Retinal pigment epithelial cell (primary cell): ENCODE measurements around the gene AVEN.

ENCODE experiments used
- DNase-seq: peaks from one replicate; pipeline ENCODE4 v3.0.0-alpha.2; 2010; ENCODE audit warnings: low read depth
- H3K4me3 ChIP-seq: 2 replicates; pipeline ENCODE4 v1.5.1; 2011; ENCODE audit warnings: mild to moderate bottlenecking, low read length, control low read depth, moderate library complexity
- TF ChIP-seq, protein P1 (sequence below): conservative IDR thresholded peaks from 2 replicates; pipeline ENCODE4 v1.5.1; 2011; ENCODE audit warnings: low read depth, low read length, control low read depth, inconsistent platforms

The AVEN gene

GRCh38 chr15:34065941-34066340 lies 26.9 kb upstream of the AVEN start:
- TF ChIP-seq, protein P1, sequence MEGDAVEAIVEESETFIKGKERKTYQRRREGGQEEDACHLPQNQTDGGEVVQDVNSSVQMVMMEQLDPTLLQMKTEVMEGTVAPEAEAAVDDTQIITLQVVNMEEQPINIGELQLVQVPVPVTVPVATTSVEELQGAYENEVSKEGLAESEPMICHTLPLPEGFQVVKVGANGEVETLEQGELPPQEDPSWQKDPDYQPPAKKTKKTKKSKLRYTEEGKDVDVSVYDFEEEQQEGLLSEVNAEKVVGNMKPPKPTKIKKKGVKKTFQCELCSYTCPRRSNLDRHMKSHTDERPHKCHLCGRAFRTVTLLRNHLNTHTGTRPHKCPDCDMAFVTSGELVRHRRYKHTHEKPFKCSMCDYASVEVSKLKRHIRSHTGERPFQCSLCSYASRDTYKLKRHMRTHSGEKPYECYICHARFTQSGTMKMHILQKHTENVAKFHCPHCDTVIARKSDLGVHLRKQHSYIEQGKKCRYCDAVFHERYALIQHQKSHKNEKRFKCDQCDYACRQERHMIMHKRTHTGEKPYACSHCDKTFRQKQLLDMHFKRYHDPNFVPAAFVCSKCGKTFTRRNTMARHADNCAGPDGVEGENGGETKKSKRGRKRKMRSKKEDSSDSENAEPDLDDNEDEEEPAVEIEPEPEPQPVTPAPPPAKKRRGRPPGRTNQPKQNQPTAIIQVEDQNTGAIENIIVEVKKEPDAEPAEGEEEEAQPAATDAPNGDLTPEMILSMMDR, result no peak
- H3K4me3 ChIP-seq, result no peak overlapping the region

GRCh38 chr15:34065261-34065660 lies 26.3 kb upstream of the AVEN start:
- DNase-seq, result no peak
- TF ChIP-seq, protein P1, result no peak
- no peak overlapping the region for H3K4me3 ChIP-seq

More at GRCh38 chr15:34065941-34066340, 26.9 kb upstream of the AVEN start:
- DNase-seq, result no peak

DNA sequence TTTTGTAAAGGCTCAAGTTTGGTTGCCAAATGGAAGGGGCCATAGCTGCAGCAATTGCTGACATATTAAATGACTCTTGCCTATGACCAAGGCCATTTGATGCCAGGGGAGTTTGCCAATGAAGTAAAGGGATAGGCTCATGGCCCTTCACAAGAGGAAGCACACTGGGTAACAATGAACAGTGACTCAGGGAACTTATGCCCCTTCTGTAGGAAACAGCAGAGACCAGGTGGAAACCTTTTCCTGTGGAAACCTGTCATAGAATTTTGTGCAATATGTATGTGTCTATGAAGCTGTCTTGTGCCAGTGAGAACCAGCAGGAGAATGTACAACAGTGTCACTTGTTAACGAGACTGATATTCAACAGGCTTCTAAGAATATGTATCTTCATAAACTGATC lies 25.4 kb upstream of the AVEN start:
- TF ChIP-seq, protein P1, result no peak
- no peak overlapping the region for H3K4me3 ChIP-seq
- DNase-seq, result no peak

DNA sequence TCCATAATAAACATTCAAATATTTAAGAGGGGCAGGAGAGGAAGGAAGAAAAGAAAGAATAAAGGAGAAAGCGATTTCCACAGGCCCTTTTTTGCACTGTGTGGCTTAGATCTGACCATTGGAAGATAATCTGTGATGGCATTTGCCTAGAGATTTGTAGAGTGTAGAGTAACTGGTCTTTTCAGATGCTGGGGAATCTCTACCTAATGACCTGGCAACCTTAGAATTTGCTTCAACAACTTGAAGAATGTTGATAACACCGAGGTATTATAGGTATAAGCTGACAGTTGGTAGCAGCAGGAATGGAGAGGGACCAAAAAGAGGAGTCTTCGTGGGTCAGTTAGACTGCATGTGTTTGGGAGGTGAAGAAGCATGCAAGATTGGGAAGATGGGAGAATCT lies 20.9 kb upstream of the AVEN start:
- TF ChIP-seq, protein P1, result no peak
- no peak overlapping the region for H3K4me3 ChIP-seq
- no peak for DNase-seq

- TF ChIP-seq, protein P1, result no peak
- DNase-seq, result no peak
- H3K4me3 ChIP-seq, result no peak overlapping the region
Measured at GRCh38 chr15:34059476-34059875, 20.5 kb upstream of the AVEN start.

GRCh38 chr15:34056911-34057310 lies 17.9 kb upstream of the AVEN start:
- TF ChIP-seq, protein P1, result no peak
- H3K4me3 ChIP-seq, result no peak overlapping the region
- no peak for DNase-seq

DNA sequence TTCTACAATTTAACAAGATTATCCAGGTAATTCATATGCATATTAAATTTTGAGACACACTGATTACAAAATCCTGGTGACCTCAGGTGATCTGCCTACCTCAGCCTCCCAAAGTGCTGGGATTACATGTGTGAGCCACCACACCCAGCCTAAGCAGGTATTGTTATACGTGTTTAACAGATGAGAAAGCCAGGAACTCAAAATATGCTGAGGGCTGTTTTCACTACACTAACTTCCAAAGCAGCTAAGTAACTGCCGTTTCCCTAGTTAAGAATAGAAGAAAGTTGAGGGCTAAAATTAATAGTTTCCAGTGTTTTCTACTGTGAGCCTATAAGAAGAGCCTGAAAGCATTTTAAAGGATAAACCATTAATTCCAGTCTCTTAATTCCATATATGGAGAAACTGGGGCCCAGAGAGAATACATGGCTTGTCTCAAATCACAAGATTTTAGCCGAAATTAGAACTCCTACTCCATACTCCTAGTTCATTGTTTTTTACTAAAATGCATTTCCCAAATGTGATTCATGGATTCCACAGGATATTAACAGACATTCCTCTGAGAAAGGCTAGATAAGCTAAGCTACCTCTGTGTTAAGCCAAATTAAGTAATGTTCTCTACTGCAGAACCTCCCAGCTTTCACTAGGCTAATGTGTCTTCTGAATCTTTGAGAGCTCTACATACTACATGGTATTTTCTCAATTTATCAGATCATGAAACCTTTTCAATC lies 17.0 kb upstream of the AVEN start:
- no peak overlapping the region for H3K4me3 ChIP-seq
- peak; percentile 90 for DNase-seq
- TF ChIP-seq, protein P1, result no peak
